GM23248 (cell line): ENCODE data around the gene GCSAM. TPM values are rescaled to one million over a fixed set of nuclear protein-coding genes. Genes with fewer than 3 reads are reported as not detected.
A peak's percentile ranks its signal among the peaks of the same experiment; 100 is the strongest.

Experiments
- DNase-seq: peaks from one replicate; pipeline ENCODE4 v3.0.0-alpha.2; 2015
- H2AFZ ChIP-seq: fragments of 200-600 bp; sonication (generic); 2 replicates; pipeline ENCODE4 v1.6.1; 2016; ENCODE audit warnings: antibody characterized with exemption
- H3F3A ChIP-seq: fragments of 200-600 bp; sonication (generic); 2 replicates; pipeline ENCODE4 v1.6.1; 2016; ENCODE audit warnings: mild to moderate bottlenecking, antibody characterized with exemption, mixed run types; ENCODE audit not compliant: insufficient read depth
- H3K27ac ChIP-seq: fragments of 200-600 bp; sonication (generic); 2 replicates; pipeline ENCODE4 v1.5.1; 2016; ENCODE audit warnings: mild to moderate bottlenecking
- H3K27me3 ChIP-seq: fragments of 200-600 bp; sonication (generic); replicated peaks from 2 replicates; pipeline ENCODE4 v1.6.1; 2016; ENCODE audit warnings: mild to moderate bottlenecking; ENCODE audit not compliant: insufficient read depth
- H3K36me3 ChIP-seq: fragments of 200-600 bp; sonication (generic); 2 replicates; pipeline ENCODE4 v1.6.1; 2016; ENCODE audit warnings: low read depth, mild to moderate bottlenecking
- H3K4me1 ChIP-seq: fragments of 200-600 bp; sonication (generic); 2 replicates; pipeline ENCODE4 v1.6.1; 2016; ENCODE audit warnings: mild to moderate bottlenecking; ENCODE audit not compliant: insufficient read depth
- H3K4me2 ChIP-seq: fragments of 200-600 bp; sonication (generic); one replicate; pipeline ENCODE4 v1.6.1; 2016; ENCODE audit warnings: mild to moderate bottlenecking; ENCODE audit not compliant: unreplicated experiment
- H3K4me3 ChIP-seq: fragments of 200-600 bp; sonication (generic); 2 replicates; pipeline ENCODE4 v1.5.1; 2016; ENCODE audit warnings: mild to moderate bottlenecking
- H3K79me2 ChIP-seq: fragments of 200-600 bp; sonication (generic); 2 replicates; pipeline ENCODE4 v1.6.1; 2016; ENCODE audit warnings: mild to moderate bottlenecking; ENCODE audit not compliant: insufficient read depth
- H3K9ac ChIP-seq: fragments of 200-600 bp; sonication (generic); 2 replicates; pipeline ENCODE4 v1.6.1; 2016; ENCODE audit warnings: mild to moderate bottlenecking
- H3K9me2 ChIP-seq: fragments of 200-600 bp; sonication (generic); 2 replicates; pipeline ENCODE4 v1.6.1; 2016; ENCODE audit warnings: mixed run types, mild to moderate bottlenecking, moderate library complexity; ENCODE audit not compliant: insufficient read depth
- H3K9me3 ChIP-seq: fragments of 200-600 bp; sonication (generic); one replicate; pipeline ENCODE4 v1.6.1; 2017; ENCODE audit warnings: low read depth
- H4K20me1 ChIP-seq: fragments of 200-600 bp; sonication (generic); 2 replicates; pipeline ENCODE4 v1.6.0; 2016; ENCODE audit not compliant: insufficient read depth
- EZH2 ChIP-seq: fragments of 200-600 bp; sonication (generic); IDR thresholded peaks from 2 replicates; pipeline ENCODE4 v1.6.1; 2018; ENCODE audit warnings: antibody characterized with exemption, mild to moderate bottlenecking; ENCODE audit not compliant: insufficient read depth, poor library complexity, severe bottlenecking
- EZH2phosphoT487 ChIP-seq: fragments of 200-600 bp; sonication (generic); IDR thresholded peaks from 2 replicates; pipeline ENCODE4 v1.6.1; 2018; ENCODE audit warnings: antibody characterized with exemption, moderate library complexity, mild to moderate bottlenecking, low read depth; ENCODE audit not compliant: insufficient read depth
- WGBS, 2 experiments: methylation state at CpG; one replicate each; pipeline ENCODE4 v1.1.6; 2015 to 2017; ENCODE audit warnings: low lambda C conversion rate in 2 of 2, low coverage in 1 of 2; ENCODE audit errors: missing lambda C conversion rate in 2 of 2; 5-methylcytosine and 5-hydroxymethylcytosine counted together
- in situ Hi-C: fragments of 300-500 bp; cut with MboI; formaldehyde crosslinking; loops from 2 replicates; pipeline ENCODE4 v1.15.0; 2020
- polyA plus RNA-seq: library from polyadenylated mRNA; unstranded; fragments of >200 nt; fragmentation: Nextera tagmentation; extraction: Ambion mirVana; gene quantifications from 2 replicates; pipeline ENCODE4 v1.2.1, GENCODE V29; 2016
- total RNA-seq: library from RNA; depleted of rRNA; stranded (reverse); fragments of >200 nt; shearing (Covaris generic); gene quantifications from 2 replicates; pipeline ENCODE4 v1.2.3, GENCODE V29; 2014

GCSAM gene
- total and polyA plus RNA-seq, 2 experiments from 2014 or later: 0.20 TPM; not detected in 1

- in situ Hi-C loops: no loop called here
- no peak for DNase-seq
- Histone ChIP-seq H4K20me1 (no peaks in the 10 kb centered on the region), H3K27me3 (no peaks in the 10 kb centered on the region), H3F3A (no peaks in the 10 kb centered on the region), H3K9me2 (no peaks in the 10 kb centered on the region), H3K4me1 (peaks cover 12% of the 10 kb centered on the region), H2AFZ (no peak overlapping the region), H3K4me2 (no peak overlapping the region), H3K9ac (no peak overlapping the region), H3K36me3 (no peaks in the 10 kb centered on the region; the same call in 1 of the 2 replicates), H3K9me3 (no peaks in the 10 kb centered on the region), H3K79me2 (peaks cover 3% of the 10 kb centered on the region; the same call in 1 of the 2 replicates), H3K27ac (no peak overlapping the region), H3K4me3 (no peak overlapping the region)
- 83 to 89% methylated on average over 2 of the region's 2 CpGs for WGBS, 2 experiments
- TF ChIP-seq EZH2phosphoT487 (no peak), EZH2 (no peak)
These were observed 28.3 kb downstream of the GCSAM start for GRCh38 chr3:112104774-112105173.

- no peaks in the 10 kb centered on the region for H3K9me3 ChIP-seq
- H3F3A ChIP-seq: peaks cover 3% of the 10 kb centered on the region; the same call in 1 of the 2 replicates
- H3K9me2 ChIP-seq: no peaks in the 10 kb centered on the region
- 13 to 16% methylated on average over 2 of the region's 2 CpGs for WGBS, 2 experiments
- no peak overlapping the region for H3K27ac ChIP-seq
- TF ChIP-seq EZH2 (no peak), EZH2phosphoT487 (no peak)
- no peaks in the 10 kb centered on the region for H3K36me3 ChIP-seq
- no peaks in the 10 kb centered on the region for H3K27me3 ChIP-seq
- H3K4me1 ChIP-seq: peaks cover 21% of the 10 kb centered on the region
- peak overlapping the region; percentile 6 for H3K4me2 ChIP-seq
- in situ Hi-C loops: no loop called here
- DNase-seq: peak; percentile 88
- H4K20me1 ChIP-seq: no peaks in the 10 kb centered on the region
- H2AFZ ChIP-seq: no peak overlapping the region
- peaks cover 22% of the 10 kb centered on the region for H3K79me2 ChIP-seq
- no peak overlapping the region for H3K4me3 ChIP-seq
- no peak overlapping the region for H3K9ac ChIP-seq
These were observed 31.1 kb downstream of the GCSAM start for GRCh38 chr3:112101916-112102315.

GRCh38 chr3:112097378-112097777 lies 35.7 kb downstream of the GCSAM start:
- peaks cover 14% of the 10 kb centered on the region for H3F3A ChIP-seq
- H3K4me3 ChIP-seq: no peak overlapping the region
- H4K20me1 ChIP-seq: no peaks in the 10 kb centered on the region
- H3K9me2 ChIP-seq: no peaks in the 10 kb centered on the region
- no peak overlapping the region for H3K9ac ChIP-seq
- H3K27me3 ChIP-seq: no peaks in the 10 kb centered on the region
- peaks cover 25% of the 10 kb centered on the region for H3K4me1 ChIP-seq
- in situ Hi-C loops: no loop called here
- H3K27ac ChIP-seq: no peak overlapping the region
- H3K36me3 ChIP-seq: no peaks in the 10 kb centered on the region
- TF ChIP-seq EZH2 (no peak), EZH2phosphoT487 (no peak)
- H2AFZ ChIP-seq: no peak overlapping the region
- 1 to 6% methylated on average over 4 of the region's 4 CpGs for WGBS, 2 experiments
- H3K9me3 ChIP-seq: no peaks in the 10 kb centered on the region
- DNase-seq: peak; percentile 98
- H3K4me2 ChIP-seq: peak overlapping the region; percentile 35
- H3K79me2 ChIP-seq: peaks cover 22% of the 10 kb centered on the region

- Histone ChIP-seq H3K36me3 (no peaks in the 10 kb centered on the region), H3K9ac (no peak overlapping the region), H3K4me1 (peaks cover 15% of the 10 kb centered on the region), H2AFZ (no peak overlapping the region), H3K9me2 (no peaks in the 10 kb centered on the region), H3K9me3 (no peaks in the 10 kb centered on the region), H3K4me2 (no peak overlapping the region), H3F3A (peaks cover 14% of the 10 kb centered on the region), H3K27me3 (no peaks in the 10 kb centered on the region), H3K4me3 (no peak overlapping the region), H3K27ac (no peak overlapping the region), H3K79me2 (peaks cover 31% of the 10 kb centered on the region), H4K20me1 (no peaks in the 10 kb centered on the region)
- peak; percentile 30 for DNase-seq
- no peak for TF ChIP-seq EZH2
- no peak for TF ChIP-seq EZH2phosphoT487
- 49 to 57% methylated on average over 2 of the region's 2 CpGs for WGBS, 2 experiments
- in situ Hi-C loops: no loop called here
These were observed 36.9 kb downstream of the GCSAM start for GRCh38 chr3:112096176-112096575.

- no peaks in the 10 kb centered on the region for H3K36me3 ChIP-seq
- DNase-seq: no peak
- in situ Hi-C loops: no loop called here
- peaks cover 15% of the 10 kb centered on the region for H3K4me1 ChIP-seq
- H3K9me2 ChIP-seq: no peaks in the 10 kb centered on the region
- H3K27ac ChIP-seq: no peak overlapping the region
- H3K27me3 ChIP-seq: no peaks in the 10 kb centered on the region
- no peak for TF ChIP-seq EZH2phosphoT487
- no peak for TF ChIP-seq EZH2
- no peak overlapping the region for H3K4me3 ChIP-seq
- H3K9me3 ChIP-seq: no peaks in the 10 kb centered on the region
- H3K79me2 ChIP-seq: peaks cover 36% of the 10 kb centered on the region
- H2AFZ ChIP-seq: no peak overlapping the region
- 39 to 40% methylated on average over 2 of the region's 2 CpGs for WGBS, 2 experiments
- no peaks in the 10 kb centered on the region for H4K20me1 ChIP-seq
- no peak overlapping the region for H3K4me2 ChIP-seq
- H3F3A ChIP-seq: peaks cover 14% of the 10 kb centered on the region
- H3K9ac ChIP-seq: no peak overlapping the region
These were observed 37.3 kb downstream of the GCSAM start for GRCh38 chr3:112095731-112096130.
